ENCODE results near the gene TMEM44.

Gene TMEM44

DNA sequence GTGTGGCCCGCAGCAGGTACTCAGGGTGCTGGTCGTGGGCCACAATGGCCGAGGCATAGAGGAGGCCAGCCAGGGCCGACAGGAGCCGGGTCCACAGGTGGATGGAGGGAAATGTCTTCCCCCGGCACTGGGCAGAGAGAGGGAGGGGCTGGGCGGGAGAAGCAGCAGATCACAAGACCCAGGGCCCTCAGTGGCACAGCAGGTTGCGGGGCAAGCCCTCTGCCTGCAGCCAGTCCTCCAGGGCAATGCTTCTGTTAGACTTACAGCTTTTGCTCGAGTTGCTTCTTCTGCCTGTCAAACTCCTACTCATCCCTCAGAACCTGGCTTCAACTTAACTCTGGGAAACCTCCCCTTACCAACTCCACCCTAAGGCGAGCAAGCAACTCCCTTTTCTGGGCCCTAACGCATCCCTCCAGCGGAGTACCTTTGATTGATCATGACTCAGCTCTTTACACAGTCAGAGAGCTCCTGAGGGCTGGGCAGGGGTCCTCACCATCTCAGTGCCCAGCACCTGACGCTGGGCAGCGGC, 16.0 kb downstream of the TMEM44 start:
- TF ChIP-seq, protein P1, sequence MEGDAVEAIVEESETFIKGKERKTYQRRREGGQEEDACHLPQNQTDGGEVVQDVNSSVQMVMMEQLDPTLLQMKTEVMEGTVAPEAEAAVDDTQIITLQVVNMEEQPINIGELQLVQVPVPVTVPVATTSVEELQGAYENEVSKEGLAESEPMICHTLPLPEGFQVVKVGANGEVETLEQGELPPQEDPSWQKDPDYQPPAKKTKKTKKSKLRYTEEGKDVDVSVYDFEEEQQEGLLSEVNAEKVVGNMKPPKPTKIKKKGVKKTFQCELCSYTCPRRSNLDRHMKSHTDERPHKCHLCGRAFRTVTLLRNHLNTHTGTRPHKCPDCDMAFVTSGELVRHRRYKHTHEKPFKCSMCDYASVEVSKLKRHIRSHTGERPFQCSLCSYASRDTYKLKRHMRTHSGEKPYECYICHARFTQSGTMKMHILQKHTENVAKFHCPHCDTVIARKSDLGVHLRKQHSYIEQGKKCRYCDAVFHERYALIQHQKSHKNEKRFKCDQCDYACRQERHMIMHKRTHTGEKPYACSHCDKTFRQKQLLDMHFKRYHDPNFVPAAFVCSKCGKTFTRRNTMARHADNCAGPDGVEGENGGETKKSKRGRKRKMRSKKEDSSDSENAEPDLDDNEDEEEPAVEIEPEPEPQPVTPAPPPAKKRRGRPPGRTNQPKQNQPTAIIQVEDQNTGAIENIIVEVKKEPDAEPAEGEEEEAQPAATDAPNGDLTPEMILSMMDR (IDR thresholded peaks at IDR 0.05; ENCODE audit: low read depth, low read length, missing control alignments) = no peak
- no peak for DNase-seq (ENCODE audit: extremely low read depth, low read depth)
- H3K4me3 ChIP-seq (replicated peaks; ENCODE audit: low read depth, low read length) = no peak overlapping the region

DNA sequence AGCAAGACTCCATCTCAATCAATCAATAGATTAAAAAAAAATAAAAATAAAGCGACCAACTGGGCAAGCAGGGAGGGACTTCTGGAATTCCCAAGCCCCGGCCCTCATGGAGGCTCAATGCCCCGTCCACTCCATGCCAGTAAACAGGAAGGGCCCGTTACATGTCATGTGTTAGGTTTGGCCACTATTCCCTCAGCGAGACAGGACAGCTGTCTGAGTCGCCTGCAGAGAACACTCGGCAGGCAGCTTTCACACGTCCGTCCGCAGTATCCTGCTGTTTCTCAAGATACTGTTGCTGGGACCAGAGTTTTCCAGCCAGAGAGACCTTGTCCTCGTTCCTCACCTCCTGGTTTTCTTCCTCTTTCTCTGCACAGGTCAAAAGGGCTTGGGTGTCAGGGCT, 18.0 kb downstream of the TMEM44 start:
- TF ChIP-seq, protein P1 (IDR thresholded peaks at IDR 0.05; ENCODE audit: low read depth, low read length, missing control alignments) = no peak
- no peak for DNase-seq (ENCODE audit: extremely low read depth, low read depth)
- no peak overlapping the region for H3K4me3 ChIP-seq (replicated peaks; ENCODE audit: low read depth, low read length)

DNA sequence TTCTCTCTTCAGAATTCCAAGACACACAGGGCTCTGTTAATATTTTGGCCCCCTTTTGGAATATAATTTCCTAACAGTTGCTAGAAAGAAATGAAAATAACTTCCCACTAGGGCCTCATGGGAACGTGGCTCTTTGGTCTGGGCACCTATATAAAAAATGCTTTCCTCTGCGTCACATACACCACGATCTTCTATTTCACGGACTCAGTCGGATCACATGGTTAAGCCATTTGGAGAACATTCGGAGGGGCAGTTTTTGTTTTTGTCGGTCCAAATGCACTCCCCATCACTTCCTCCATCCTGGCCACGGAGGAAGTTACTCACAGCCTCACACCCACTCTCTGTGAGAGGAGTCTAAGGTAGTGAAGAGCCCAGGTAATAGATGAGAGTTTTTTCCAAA, 21.0 kb downstream of the TMEM44 start:
- H3K4me3 ChIP-seq (replicated peaks; ENCODE audit: low read depth, low read length) = no peak overlapping the region
- TF ChIP-seq, protein P1 (IDR thresholded peaks at IDR 0.05; ENCODE audit: low read depth, low read length, missing control alignments) = no peak
- no peak for DNase-seq (ENCODE audit: extremely low read depth, low read depth)

DNA sequence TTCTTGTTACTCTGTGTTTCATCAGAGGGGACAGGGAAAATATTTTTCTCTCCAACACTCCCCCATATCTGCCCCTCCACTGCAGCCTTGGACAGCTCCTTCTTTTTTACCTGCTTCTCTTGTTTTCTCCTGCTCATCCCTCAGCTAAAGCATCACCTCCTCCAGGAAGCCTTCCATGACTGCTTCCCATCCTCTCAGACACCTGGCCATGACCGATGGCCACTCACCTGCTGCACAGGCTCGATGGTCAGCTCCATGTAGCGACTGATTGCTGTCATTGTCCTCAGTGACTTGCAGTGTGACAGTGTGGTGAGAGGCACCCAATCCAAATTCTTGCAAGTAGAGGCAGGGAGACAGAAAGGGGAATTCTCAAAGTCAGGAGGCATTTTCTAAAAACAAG, 22.5 kb downstream of the TMEM44 start:
- no peak for DNase-seq (ENCODE audit: extremely low read depth, low read depth)
- no peak overlapping the region for H3K4me3 ChIP-seq (replicated peaks; ENCODE audit: low read depth, low read length)
- TF ChIP-seq, protein P1 (IDR thresholded peaks at IDR 0.05; ENCODE audit: low read depth, low read length, missing control alignments) = no peak

DNA sequence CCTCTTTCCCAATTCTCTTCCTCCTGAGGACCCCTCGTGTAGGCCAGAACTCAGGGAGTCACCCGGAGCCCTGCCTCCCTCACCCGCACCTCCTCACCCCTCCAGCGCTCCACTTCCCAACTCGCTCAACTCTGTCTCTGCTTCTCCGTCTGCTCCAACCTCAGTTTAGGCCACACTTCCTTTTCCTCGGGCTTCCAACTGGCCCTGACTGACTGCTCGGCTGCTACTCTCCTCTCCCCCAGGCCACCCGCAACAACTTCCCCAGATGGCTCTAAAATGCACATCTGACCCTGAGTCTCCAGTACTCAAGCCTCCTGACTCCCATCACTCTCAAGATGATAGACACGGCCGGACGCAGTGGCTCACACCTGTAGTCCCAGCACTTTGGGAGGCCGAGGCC, 23.6 kb downstream of the TMEM44 start:
- TF ChIP-seq, protein P1 (IDR thresholded peaks at IDR 0.05; ENCODE audit: low read depth, low read length, missing control alignments) = no peak
- no peak overlapping the region for H3K4me3 ChIP-seq (replicated peaks; ENCODE audit: low read depth, low read length)
- DNase-seq (ENCODE audit: extremely low read depth, low read depth) = no peak

DNA sequence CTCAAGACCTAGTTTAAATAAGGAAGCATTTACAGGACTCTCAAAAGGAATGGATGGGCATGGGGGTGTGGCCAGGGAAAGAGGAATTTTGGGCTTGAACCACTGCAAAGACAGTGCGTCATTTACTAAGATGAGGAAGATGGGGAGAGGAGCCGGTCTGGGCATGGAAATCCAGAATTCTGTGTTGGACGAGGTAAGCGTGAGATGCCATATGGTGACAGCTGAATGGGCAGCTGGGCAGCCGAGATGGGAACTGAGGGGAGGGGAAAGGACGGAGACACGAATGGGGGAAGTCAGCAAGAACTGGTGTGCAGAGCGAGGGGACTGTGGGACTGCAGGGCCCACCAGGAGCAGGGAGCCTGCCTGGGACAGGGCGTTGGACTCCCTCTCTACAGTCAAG, 24.2 kb downstream of the TMEM44 start:
- H3K4me3 ChIP-seq (replicated peaks; ENCODE audit: low read depth, low read length) = no peak overlapping the region
- TF ChIP-seq, protein P1 (IDR thresholded peaks at IDR 0.05; ENCODE audit: low read depth, low read length, missing control alignments) = no peak
- no peak for DNase-seq (ENCODE audit: extremely low read depth, low read depth)

Data from HFF-Myc (cell line).